Transverse colon (tissue), 4 donors: ENCODE results near the gene RXFP2. TPM values are rescaled to one million over a fixed set of nuclear protein-coding genes. Genes with fewer than 3 reads are reported as not detected.

Source experiments
- DNase-seq: peaks from one replicate; pipeline ENCODE4 v3.0.0-alpha.2; 2019
- H3K27ac ChIP-seq, 4 donors: fragments of 200-600 bp; sonication (generic); 2 replicates each; pipeline ENCODE4 v1.5.1; 2016 to 2018; ENCODE audit warnings: inconsistent platforms in 4 of 4
- H3K27me3 ChIP-seq: fragments of 200-600 bp; sonication (generic); 2 replicates; pipeline ENCODE4 v1.5.1; 2017; ENCODE audit warnings: inconsistent platforms
- H3K36me3 ChIP-seq, 4 donors: fragments of 200-600 bp; sonication (generic); 2 replicates each; pipeline ENCODE4 v1.5.1; 2017 to 2019; ENCODE audit warnings: inconsistent platforms in 4 of 4
- H3K4me1 ChIP-seq, 4 donors: fragments of 200-600 bp; sonication (generic); 2 replicates each; pipeline ENCODE4 v1.5.1; 2017 to 2020; ENCODE audit warnings: inconsistent platforms in 4 of 4
- H3K4me3 ChIP-seq, 4 donors: fragments of 200-600 bp; sonication (generic); 1 replicate in 1 of 4; 2 replicates in 3 of 4; pipeline versions ENCODE4 v1.5.1 to v1.6.1; 2017 to 2019; ENCODE audit warnings: inconsistent platforms in 4 of 4
- H3K9me3 ChIP-seq, 2 donors: fragments of 200-600 bp; sonication (generic); 2 replicates each; pipeline ENCODE4 v1.5.1; 2017 to 2019; ENCODE audit warnings: inconsistent platforms in 2 of 2
- EP300 ChIP-seq: sonication (generic); formaldehyde crosslinking; IDR thresholded peaks from one replicate; pipeline ENCODE4 v1.6.1; 2017; ENCODE audit warnings: antibody characterized with exemption, low read depth
- POLR2A ChIP-seq: fragments of 450-650 bp; IDR thresholded peaks from one replicate; pipeline ENCODE4 v1.6.1; 2016; ENCODE audit warnings: antibody characterized with exemption, mild to moderate bottlenecking, moderate library complexity
- POLR2AphosphoS5 ChIP-seq, 3 donors: sonication (generic); formaldehyde crosslinking; IDR thresholded peaks; one replicate each; pipeline ENCODE4 v1.6.1; 2016; ENCODE audit warnings: antibody characterized with exemption in 3 of 3
- WGBS, 2 donors: methylation state at CpG; one replicate each; pipeline ENCODE4 v1.1.5; 2018; ENCODE audit warnings: low coverage in 1 of 2; 5-methylcytosine and 5-hydroxymethylcytosine counted together
- in situ Hi-C, 4 donors: fragments of 200-750 bp; cut with MboI; loops; one replicate each; pipeline versions ENCODE4 v1.15.0 to v1.15.1; 2017; ENCODE audit warnings: low sequenced_read_pairs in 3 of 4, low pct_ligation_motif_present in 1 of 4, low pct_unique_long_range_greater_than_20kb in 1 of 4
- intact Hi-C: fragments of 100-400 bp; cut with DNase I; formaldehyde crosslinking; loops from one replicate; pipeline ENCODE4 v1.15.1; 2023; ENCODE audit warnings: low total_unique reads
- total RNA-seq, 4 donors: library from RNA; depleted of rRNA; stranded (reverse); fragments of >200 nt; gene quantifications; one replicate each; pipeline ENCODE4 v1.1.0, GENCODE V29; 2016
- TF ChIP-seq, protein P1 (sequence below), 5 experiments: fragments of 200-600 bp in 3 of 5; fragments of 450-650 bp in 2 of 5; sonication (generic) in 3 of 5; IDR thresholded peaks; 1 replicate in 2 of 5; 2 replicates in 3 of 5; pipeline ENCODE4 v1.5.1; 2016 to 2017; ENCODE audit warnings: antibody characterized with exemption in 5 of 5, inconsistent platforms in 3 of 5, mild to moderate bottlenecking in 2 of 5, moderate library complexity in 1 of 5

Gene RXFP2
- total RNA-seq, 4 donors from 2014 or later = not detected

DNA sequence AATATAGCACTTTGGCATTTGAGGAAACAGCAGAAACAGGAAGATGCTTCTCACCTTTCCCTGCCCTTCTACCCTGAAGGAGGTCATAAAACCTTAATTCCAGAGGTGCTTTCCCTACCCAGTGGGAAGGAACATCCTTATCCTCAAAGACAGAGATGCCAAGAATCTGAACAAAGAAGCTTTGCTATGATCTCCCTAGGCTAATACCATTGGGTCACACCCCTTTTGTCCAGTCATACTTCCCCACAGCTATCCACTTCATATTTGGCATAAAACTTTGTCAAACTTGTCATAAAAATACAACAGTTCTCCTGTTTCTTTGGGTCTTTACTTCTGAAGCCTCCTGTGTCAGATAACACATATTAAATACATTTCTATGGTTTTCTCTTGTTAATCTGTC lies 21.7 kb upstream of the RXFP2 start:
- DNase-seq = no peak
- Histone ChIP-seq H3K27ac (no peak overlapping the region), H3K4me1 (no peaks in the 10 kb centered on the region), H3K36me3 (no peaks in the 10 kb centered on the region), H3K9me3 (no peaks in the 10 kb centered on the region), H3K27me3 (no peaks in the 10 kb centered on the region), H3K4me3 (no peak overlapping the region)
- intact Hi-C loops (no loop called here), in situ Hi-C loops (no loop called here)
- no peak for TF ChIP-seq EP300
- no peak for TF ChIP-seq POLR2A
- TF ChIP-seq, protein P1, sequence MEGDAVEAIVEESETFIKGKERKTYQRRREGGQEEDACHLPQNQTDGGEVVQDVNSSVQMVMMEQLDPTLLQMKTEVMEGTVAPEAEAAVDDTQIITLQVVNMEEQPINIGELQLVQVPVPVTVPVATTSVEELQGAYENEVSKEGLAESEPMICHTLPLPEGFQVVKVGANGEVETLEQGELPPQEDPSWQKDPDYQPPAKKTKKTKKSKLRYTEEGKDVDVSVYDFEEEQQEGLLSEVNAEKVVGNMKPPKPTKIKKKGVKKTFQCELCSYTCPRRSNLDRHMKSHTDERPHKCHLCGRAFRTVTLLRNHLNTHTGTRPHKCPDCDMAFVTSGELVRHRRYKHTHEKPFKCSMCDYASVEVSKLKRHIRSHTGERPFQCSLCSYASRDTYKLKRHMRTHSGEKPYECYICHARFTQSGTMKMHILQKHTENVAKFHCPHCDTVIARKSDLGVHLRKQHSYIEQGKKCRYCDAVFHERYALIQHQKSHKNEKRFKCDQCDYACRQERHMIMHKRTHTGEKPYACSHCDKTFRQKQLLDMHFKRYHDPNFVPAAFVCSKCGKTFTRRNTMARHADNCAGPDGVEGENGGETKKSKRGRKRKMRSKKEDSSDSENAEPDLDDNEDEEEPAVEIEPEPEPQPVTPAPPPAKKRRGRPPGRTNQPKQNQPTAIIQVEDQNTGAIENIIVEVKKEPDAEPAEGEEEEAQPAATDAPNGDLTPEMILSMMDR (IDR thresholded peaks at IDR 0.05) = no peak
- no peak for TF ChIP-seq POLR2AphosphoS5 (IDR thresholded peaks at IDR 0.05)

DNA sequence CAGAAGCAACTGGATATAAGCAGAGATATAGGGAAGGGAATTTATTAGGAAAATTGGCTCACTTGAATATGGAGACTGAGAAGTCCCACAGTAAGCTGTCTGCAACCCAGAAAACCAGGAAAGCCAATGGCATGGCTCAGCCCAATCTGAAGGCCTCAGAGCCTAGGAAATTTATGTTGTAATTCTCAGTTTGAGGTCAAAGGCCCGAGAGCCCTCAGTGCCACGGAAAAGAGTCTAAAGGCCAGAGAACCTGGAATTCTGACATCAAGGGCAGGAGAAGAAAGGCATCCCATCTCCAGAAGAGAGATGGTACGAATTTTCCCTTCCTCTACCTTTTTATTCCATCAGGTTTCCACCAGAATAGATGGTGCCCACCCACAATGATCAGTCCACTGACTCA lies 20.1 kb upstream of the RXFP2 start:
- TF ChIP-seq, protein P1 (IDR thresholded peaks at IDR 0.05) = no peak
- TF ChIP-seq EP300 = no peak
- TF ChIP-seq POLR2AphosphoS5 (IDR thresholded peaks at IDR 0.05) = no peak
- no peak for TF ChIP-seq POLR2A
- intact Hi-C loops = no loop called here
- in situ Hi-C loops = no loop called here
- no peaks in the 10 kb centered on the region for H3K27me3 ChIP-seq
- H3K27ac ChIP-seq = no peak overlapping the region
- H3K36me3 ChIP-seq = no peaks in the 10 kb centered on the region
- no peaks in the 10 kb centered on the region for H3K9me3 ChIP-seq
- no peak overlapping the region for H3K4me3 ChIP-seq
- 57 to 70% methylated on average over 1 to 3 of the region's 3 CpGs for WGBS, 2 donors
- no peaks in the 10 kb centered on the region for H3K4me1 ChIP-seq
- DNase-seq = no peak

DNA sequence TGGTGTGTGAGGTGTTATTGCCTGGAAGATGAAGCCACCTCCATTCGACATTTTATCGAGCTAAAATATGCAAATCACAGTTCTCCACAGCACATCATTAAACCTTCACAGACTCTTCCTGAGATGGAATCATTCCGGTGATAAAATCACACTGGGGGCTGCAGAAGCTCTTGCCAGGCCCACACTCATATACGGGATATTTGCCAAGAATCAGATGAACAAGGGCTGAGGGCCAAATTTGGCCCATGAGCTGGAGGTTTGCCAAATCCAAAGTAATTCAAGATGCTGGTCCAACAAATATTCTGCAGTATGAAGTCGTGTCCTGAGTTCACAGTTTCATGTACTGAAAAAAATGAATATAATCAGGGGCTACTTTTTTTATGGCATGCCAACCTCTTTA lies 16.7 kb upstream of the RXFP2 start:
- Histone ChIP-seq H3K4me1 (no peaks in the 10 kb centered on the region), H3K36me3 (no peaks in the 10 kb centered on the region), H3K9me3 (no peaks in the 10 kb centered on the region), H3K27me3 (no peaks in the 10 kb centered on the region), H3K27ac (no peak overlapping the region), H3K4me3 (no peak overlapping the region)
- intact Hi-C loops = no loop called here
- in situ Hi-C loops = no loop called here
- WGBS, 2 donors = 33 to 47% methylated on average over 5 of the region's 5 CpGs
- TF ChIP-seq POLR2AphosphoS5 (IDR thresholded peaks at IDR 0.05) = no peak
- TF ChIP-seq, protein P1 (IDR thresholded peaks at IDR 0.05) = no peak
- TF ChIP-seq POLR2A = no peak
- no peak for TF ChIP-seq EP300
- no peak for DNase-seq

- intact Hi-C loops (no loop called here), in situ Hi-C loops (loop anchor here (25.0 kb wide), 3 partner anchors 189 to 489 kb away; no protein-coding TSS in a partner anchor)
- Histone ChIP-seq H3K36me3 (no peaks in the 10 kb centered on the region), H3K9me3 (no peaks in the 10 kb centered on the region), H3K27me3 (no peaks in the 10 kb centered on the region), H3K4me3 (no peak overlapping the region), H3K4me1 (no peaks in the 10 kb centered on the region), H3K27ac (no peak overlapping the region)
- 91 to 100% methylated on average over 4 to 5 of the region's 5 CpGs for whole genome bisulfite sequencing, 2 donors
- no peak for DNase-seq
- TF ChIP-seq, protein P1 (IDR thresholded peaks at IDR 0.05) = no peak
- no peak for TF ChIP-seq POLR2AphosphoS5 (IDR thresholded peaks at IDR 0.05)
- TF ChIP-seq EP300 = no peak
- no peak for TF ChIP-seq POLR2A
These were observed 13.5 kb upstream of the RXFP2 start for GRCh38 chr13:31725841-31726240.
